GM19023 (cell line): ENCODE measurements around the gene GHRH.

Experiments used
- ATAC-seq: cut with Tn5 transposase; IDR thresholded peaks from one replicate; pipeline ENCODE4 v1.9.1; 2021; ENCODE audit warnings: mild to moderate bottlenecking, moderate library complexity; ENCODE audit not compliant: unreplicated experiment

The GHRH gene, protein sequence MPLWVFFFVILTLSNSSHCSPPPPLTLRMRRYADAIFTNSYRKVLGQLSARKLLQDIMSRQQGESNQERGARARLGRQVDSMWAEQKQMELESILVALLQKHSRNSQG

GRCh38 chr20:37261714-37262113 is at the start of gene GHRH:
Gene GHRH (minus strand): TSS chr20:37261814. CDS start chr20:37256889, 4,925 bp downstream.
- no peak for ATAC-seq

DNA sequence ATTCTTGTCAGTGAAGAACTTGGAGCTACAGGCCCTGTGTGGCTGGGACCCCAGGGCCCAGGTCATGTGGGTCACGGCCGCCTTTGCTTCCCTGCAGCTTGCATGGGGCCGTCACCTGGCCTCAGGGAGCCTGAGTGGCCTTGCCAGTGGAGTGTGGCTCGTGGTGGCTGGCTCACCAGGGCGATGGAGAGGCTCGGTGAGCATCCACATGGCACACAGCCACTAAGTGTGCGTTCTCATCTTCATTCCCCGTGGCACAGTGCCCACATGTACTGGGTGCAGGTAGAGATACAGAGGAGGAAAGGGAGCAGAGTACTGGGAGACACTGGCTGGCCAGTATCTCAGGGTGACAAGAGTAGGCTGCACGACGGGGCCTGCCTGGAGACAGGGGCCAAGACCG is 49.3 kb upstream of the GHRH start:
- ATAC-seq, result no peak

DNA sequence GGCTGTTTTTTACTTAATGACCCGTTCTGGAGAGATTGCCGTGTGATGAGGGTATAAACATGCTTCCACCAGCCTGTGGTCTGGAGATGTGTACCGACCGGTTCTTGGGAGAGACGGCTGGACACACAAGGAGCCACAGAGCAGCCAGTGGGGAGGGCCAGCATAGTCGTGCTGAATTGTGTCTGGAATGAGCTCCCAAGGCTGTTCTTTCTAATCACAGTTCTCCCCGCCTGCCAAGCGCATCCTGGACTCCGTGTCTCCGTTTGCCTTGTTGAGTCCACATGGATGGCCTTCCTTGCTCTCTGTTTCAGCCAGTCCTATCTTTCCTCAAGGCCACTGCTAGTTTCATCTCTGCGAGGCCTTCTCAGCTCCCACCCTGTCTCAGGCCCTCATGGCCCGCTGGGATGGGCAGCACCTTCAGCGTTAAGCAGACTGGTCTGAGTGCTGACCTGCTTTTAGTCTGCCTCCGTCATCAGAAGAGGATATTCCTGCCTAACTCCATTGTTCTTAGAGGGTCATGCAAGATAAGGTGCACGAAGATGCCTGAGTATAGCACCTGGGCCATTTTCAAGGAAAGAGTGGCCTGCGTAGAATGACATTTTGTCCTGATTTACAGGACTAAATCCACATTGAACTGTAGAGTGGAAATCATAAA is 48.4 kb upstream of the GHRH start:
- no peak for ATAC-seq

DNA sequence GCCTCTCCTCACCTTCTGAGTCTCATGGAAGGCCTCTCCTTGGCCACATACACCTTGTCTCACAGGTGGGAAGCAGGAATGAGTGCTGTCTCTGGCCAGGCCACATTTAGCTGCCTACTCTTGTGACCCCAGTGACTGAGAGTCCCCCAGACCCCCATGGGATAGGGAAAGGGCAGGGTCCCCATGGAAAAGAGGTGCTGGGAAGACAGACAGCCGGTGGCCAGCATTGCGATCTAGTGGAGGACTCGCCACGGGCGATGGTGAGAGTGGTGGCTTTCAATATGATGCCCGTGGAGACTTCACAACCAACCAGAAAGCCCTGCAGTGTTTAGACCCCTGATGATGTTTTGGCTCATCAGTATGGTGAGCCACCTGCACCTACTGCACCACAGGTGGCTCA is 47.7 kb upstream of the GHRH start:
- ATAC-seq, result no peak

GRCh38 chr20:37308086-37309050 is 46.8 kb upstream of the GHRH start:
- ATAC-seq, result peak; percentile 92

DNA sequence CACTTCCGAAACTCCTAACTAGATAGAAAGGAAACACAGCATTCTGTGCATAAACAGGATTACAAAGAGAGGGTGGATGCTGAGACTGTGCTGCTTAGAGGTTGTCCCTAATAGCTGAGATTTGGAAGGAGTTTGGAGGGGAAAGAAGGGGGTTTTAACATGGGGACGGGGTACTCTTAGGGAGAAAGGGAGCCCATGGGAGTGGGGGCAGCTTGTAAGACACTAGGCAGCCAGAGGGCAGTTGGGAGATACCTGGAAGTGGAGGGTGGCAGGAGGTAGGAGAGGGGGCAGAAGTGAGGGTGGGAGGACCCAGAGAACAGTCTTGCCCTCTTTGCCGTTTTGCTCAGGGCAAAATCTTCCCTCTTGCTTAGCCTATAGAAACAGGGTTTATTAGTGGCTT is 44.2 kb upstream of the GHRH start:
- ATAC-seq, result no peak

DNA sequence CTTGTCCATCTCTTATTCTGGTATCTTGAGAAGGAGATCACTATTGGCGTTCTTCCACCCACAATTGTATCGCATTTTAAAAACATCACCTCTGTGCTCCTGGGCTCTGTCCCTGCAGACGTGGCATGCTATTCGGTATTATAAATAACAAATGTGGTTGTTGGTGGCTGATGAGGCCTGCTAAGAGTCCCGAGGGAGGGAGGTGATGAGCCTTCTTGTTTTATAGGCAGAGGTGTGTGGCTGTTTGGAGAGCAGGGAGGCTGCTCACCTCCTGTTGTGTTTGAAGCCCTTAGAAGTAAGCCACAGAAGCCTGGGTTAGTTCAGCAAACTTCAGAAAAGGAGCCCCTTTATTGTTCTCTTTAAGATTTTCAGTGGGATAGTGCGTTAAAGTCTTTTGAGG is 43.5 kb upstream of the GHRH start:
- ATAC-seq, result no peak

GRCh38 chr20:37303637-37304036 is 42.0 kb upstream of the GHRH start:
- no peak for ATAC-seq

GRCh38 chr20:37302981-37303380 is 41.4 kb upstream of the GHRH start:
- no peak for ATAC-seq

GRCh38 chr20:37301558-37301957 is 39.9 kb upstream of the GHRH start:
- ATAC-seq, result no peak

- ATAC-seq, result no peak
Measured at GRCh38 chr20:37301120-37301519, 39.5 kb upstream of the GHRH start.

- no peak for ATAC-seq
Measured at GRCh38 chr20:37299718-37300528, 38.3 kb upstream of the GHRH start.

DNA sequence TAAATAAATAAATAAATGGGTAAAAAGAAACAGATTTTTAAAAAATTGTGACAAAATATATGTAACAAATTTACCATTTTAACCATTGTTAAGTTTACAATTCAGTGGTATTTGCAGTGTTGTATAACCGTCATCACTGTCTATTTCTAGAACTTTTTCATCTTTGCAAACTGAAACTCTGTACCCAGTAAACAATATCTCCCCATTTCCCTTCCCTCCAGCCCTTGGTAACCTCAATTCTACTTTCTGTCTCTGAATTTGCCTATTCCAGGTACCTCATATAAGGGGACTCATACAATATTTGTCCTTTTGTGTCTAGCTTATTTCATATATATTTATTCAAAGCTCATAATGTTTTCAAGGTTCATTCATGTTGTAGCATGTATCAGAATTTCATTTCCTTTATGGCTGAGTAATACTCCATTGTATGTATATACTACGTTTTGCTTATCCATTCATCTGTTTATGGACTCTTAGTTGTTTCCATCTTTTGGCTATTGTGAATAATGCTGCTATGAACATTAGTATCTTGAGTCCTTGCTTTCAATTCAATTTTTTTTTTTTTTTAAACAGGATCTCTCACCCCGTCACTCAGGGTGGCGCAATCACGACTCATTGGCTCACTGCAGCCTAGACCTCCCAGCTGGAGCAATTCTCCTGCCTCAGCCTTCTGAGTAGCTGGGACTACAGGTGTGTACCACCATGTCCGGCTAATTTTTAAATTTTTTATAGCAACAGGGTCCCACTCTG is 36.8 kb upstream of the GHRH start:
- ATAC-seq, result no peak

- ATAC-seq, result no peak
Measured at GRCh38 chr20:37297066-37297736, 35.6 kb upstream of the GHRH start.

GRCh38 chr20:37296371-37296770 is 34.8 kb upstream of the GHRH start:
- no peak for ATAC-seq

DNA sequence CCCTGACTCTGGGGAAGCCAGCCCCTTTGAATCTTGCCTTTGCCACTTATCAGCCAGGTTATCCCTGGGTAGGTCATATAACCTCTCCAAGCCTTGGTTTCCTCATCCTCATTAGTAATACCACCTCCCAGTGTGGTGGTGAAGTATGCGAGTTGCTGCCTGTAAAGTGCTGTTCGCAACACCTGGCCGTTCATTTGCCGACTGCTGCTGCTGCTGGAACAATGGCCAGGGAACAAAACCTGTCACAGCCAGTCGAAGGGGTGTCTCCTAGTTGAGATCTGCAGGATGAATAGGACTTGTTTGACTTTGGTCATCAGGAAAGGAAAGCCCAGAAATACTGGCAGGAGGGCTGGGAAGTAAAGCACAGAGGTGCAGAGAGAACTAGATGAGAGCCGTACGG is 34.0 kb upstream of the GHRH start:
- no peak for ATAC-seq

GRCh38 chr20:37295001-37295400 is 33.4 kb upstream of the GHRH start:
- no peak for ATAC-seq

DNA sequence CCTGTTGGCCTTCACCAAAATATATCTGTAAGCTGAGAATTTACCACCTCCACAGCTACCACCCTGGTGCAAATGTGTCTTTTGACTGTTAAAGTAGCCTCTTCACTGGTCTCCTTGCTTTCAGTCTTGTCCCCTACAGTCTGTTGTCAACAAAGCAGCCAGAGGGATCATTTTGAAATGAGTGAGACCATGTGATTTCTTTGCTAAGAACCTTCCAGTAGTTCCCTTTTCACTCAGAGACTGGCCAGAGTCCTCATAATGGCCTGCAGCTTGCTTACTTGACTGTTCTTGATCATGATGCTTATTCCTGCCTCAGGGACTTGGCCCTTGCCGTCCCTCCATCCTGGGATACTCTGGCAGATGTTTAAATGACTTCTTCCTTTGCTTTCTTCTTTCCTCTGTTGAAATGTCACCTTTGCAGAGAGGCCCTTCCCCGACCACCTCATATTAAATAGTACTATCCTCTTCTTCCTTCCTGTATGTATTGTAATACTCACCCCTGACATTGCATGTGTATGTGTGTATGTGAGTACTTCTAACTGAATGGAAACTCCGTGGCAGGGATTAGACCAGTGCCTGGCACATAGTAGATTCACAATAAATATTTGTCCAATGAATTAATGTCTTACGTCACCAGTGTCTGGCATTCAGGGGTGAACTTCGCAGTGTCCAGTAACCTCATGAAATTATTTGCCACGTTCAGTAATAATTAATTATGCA is 32.8 kb upstream of the GHRH start:
- no peak for ATAC-seq

DNA sequence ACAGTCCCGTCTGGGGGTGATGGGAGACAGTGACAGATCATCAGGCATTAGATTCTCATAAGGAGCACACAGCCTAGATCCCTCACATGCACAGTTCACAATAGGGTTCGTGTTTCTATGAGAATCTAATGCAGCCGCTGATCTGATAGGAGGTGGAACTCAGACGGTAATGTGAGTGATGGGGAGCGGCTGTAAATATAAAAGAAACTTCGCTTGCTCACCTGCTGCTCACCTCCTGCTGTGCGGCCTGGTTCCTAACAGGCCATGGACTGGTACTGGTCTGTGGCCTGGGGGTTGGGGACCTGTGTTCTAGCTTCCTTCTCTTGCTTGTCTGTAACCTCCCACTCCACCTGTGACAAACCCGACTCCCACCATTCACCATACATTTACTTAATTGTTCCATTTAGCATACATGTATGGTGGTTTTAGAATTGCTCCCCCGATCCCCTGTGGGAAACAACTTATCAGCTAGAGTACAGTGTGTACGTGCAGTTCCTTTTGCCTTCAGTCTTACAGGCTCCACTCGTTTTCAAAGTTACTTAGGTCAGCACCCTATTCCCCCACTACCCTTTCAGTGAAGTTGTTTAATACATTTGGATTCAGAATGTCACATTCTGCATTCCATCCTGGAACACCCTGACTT is 31.8 kb upstream of the GHRH start:
- ATAC-seq, result no peak
